HG03460 (cell line): ENCODE results near the gene SLC22A23.

Source experiments
- ATAC-seq: cut with Tn5 transposase; IDR thresholded peaks from one replicate; pipeline ENCODE4 v1.9.1; 2021; ENCODE audit not compliant: unreplicated experiment

SLC22A23 gene

DNA sequence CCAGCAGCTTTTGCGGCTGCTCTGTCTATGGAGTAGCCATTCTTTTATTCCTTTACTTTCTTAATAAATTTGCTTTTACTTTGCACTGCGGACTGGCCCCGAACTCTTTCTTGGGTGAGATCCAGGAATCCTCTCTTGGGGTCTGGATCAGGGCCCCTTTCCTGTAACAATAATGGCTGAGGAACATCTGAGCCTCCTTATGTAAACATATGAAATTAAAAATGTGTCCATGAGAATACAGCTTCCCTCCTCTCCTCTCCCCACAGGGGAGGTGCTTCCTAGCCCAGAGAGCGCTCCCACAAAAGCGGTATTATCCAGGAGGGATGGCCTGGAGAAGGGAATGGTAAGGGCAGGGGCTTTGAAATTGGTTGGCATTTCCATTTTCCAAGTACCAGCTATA is 117.0 kb downstream of the SLC22A23 start:
- no peak for ATAC-seq

DNA sequence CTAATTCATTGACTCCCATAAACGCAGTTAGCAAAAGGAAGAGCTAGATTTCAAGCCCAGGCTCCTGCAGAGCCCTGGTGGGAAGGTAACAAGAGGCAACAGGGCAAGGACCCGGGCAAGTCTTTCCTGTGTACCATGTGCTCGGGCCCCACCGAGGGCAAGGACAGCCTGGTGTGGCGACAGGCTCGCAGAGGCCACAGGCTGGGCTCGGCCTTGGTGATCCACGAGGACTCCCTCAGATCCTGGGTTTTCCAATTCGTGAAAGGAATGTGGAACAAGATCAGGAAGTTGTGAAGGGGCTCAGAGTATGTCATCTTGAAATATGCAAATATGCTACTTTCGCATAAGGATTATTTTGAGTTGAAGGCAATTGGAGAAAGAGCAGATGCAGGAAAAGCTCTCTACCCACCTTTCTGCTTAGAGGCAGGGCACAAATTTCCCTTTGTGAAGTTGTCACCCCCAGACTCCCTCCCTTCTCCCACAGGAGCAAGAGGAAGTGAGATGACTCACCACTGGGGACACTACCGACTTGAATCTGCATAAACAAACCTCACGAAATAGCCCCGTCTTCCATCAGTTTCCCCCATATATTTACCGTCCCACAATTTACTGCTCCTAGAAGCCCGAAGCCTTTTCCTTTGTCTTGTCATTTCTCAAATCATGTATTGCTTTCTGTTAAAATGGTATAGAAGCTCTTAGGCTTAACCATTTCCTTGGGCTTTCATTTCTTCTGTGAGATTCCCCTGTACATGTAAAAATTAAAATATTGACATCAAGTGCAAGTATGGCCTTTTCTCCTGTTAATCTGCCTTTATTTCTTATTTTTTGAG is 119.1 kb downstream of the SLC22A23 start:
- ATAC-seq = no peak

DNA sequence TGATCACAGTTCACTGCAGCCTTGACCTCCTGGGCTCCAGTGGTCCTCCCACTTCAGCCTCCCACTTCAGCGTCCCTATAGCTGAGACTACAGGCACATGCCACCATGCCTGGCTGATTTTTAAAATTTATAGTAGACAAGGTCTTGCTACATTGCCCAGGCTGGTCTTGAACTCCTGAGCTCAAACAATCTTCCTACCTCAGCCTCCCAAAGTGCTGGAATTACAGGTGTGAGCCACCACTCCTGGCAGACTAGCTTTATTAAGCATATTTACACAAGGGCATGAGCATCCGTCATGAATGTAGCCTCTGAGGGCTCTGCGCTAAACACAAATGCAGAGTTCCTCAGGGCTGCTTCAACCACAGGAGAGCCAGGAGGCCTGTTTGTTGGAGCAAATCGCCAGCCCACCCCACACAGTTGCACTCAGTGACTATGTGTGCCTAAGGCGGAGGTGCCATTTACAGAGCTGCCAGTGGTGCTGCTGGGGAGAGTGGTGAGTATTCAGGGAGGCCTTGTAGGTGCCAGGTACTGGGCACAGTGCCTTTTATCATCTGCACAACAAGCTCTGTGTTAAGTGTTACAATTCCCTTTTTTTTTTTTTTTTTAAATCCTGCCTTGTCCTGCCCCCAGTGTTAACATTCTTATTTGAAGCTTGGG is 119.9 kb downstream of the SLC22A23 start:
- ATAC-seq = no peak

DNA sequence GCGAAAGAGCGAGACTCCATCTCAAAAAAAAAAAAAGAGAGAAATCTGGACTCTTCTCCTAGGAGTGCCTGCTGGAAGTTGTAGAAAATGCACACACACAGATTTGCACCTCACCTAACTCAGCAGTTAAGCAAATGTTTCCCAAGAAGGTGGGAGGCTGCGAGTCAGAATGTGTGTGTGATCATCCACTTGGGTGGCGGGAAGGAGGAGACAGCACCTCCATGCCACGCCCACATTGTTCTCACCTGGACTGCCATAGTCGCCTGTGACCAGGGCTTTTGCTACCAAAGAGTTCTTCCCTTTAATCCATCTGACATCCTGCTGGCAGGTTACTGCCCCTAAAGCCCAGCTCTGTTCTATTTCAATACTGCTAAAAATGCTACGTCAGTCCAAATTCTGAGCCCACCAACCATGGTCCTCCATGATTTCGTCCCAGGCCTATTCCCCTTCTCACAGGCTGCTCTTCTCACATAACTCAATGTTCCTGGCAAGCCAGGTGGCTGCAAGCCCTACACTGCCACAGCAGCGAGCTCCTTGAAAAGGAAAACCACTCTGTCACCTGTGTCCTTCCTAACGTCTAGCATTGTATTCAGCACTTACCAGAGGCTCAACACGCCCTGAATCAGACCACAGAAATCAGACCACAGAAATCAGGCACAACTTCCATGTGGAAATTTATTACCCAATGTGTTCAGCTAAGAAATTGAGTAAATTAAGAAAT is 120.6 kb downstream of the SLC22A23 start:
- no peak for ATAC-seq

DNA sequence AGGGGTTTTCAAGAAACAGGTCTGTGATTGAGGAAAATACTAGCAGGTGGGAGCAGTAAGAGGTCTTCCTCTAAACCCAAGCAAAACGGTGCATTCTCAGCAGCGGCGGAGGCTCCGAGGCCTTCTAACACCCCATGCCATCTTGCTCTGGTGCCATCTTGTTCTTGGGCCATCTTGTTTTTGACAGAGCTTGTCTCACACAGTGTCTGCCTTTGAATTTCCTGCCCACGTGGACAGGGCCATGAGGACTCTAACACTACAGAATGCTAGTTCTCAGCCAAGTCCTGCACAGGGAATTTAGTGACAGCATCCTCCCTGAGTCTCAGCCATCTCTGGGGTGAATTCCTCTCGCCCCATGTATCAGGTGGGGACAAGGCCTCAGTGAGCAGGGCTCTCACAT is 121.7 kb downstream of the SLC22A23 start:
- no peak for ATAC-seq

DNA sequence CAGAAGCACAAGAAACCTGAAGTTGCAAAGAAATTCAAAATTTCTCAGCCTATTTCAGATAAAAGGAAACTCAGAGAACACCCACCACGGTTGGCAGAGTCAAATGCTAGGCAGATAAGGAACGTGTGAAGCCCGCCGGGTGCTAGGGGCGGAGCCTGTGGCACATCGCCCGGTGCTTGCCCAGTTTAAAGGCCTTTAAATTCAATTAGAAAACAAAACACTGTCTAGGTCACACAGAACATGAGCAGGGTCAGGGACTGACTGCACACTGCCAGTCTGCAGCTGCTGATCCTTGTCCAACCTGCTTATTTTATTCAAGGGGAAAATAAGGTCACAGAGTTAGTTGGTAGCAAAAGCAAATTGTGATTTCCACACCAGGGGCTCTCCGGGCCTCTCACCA is 122.3 kb downstream of the SLC22A23 start:
- ATAC-seq = no peak

DNA sequence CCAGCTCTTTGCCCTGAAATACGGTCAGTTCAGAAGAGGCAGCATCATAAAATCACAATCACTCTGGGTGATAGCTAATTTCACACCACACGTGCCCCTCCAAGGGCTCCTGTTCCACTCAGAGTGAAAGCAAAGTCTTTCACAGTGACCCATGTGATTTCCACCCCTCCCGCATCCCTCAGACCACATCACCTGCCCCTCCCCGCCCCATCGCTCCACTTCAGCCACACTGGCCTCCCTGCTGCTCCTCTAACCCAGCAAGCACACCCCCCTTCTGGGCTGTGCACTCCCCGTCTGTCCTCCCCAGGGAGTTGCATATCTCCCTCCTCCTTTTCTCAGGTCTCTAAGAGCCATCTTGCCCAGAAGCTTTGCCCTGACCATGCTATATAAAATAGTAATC is 123.6 kb downstream of the SLC22A23 start:
- ATAC-seq = no peak

DNA sequence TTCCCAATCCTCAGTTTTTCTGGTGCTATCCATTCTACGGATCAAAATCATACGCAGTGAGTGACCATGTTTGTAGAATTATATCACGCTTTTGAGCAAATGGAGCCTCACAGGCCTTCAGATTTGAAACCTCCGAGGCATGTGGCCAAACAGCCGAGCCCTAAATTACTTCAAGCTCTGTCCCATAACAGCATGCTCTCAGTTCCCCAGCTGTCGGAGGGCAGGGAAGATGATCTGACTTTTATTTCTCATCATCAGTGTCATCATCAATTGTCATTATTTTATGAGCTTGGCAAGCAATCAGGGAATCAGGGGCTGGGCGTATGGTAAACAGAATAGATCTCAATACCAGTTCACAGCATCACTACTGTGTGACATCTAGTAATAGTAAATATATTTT is 124.9 kb downstream of the SLC22A23 start:
- no peak for ATAC-seq

DNA sequence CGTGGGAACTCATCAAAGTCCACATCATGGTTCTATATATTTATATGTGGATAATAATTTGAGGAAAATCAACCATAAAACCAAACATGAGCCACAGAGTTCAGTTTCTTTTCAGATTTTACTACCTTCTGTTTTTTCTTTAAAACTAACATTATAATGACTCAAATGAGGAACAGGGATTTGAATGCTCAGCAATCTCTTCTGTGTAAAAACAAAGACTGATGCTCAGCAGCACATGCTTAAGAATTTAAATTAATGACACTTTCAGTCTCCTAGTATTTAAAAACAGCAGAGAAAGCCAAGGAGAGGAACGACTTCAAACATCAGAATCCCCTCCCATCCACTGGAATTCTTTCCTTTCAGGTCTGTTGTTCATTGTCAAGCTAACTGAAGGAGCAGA is 125.4 kb downstream of the SLC22A23 start:
- no peak for ATAC-seq

DNA sequence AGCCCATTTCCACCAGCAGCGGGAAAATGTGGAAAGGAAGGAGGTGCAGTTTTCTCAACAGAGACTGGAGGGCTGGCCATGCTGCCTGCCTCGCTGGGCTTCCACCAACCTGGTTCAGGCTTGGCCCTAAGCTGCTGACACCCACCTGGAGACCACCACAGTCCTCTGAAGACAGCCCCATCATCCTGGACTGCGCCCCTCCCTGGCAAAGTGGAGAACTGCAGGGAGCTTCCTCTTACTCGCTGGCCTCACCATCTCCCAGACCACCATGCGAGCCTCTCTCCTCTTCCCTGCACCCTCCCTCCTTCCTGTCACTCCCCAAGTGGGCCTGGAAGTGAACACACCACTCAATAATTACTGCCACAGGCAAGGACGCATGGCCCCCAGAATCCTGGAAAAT is 126.7 kb downstream of the SLC22A23 start:
- ATAC-seq = no peak

DNA sequence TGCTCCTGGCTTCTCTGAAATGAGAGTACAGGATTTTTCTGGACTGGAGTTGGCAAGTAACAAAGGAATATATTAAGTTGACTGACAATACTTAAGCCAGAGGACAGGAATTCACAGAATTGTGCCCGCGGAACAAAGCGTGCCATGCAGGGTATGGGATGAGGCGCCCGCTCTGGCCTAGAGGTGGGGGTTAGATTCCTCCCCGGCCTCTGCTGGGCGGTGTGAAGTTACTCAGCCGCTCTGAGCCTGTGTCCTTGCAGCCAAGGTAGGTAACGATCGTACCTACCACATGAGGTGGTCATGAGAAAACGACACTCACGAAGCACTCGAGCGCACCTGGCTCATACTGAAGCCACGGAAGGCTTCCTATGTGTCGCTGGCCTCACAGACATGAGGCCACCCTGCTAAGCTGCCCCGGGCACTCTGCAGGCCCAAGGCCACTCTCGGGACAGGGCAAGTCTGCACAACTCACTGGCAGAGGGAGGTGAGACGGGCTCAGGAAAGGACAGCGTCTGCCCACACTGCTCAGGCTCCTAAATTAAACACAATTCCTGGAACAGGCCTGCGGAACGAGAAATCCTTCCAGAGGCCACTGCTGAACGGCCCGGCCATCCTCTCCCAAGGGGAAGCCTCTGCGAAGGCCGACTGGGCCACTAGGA is 127.3 kb downstream of the SLC22A23 start:
- no peak for ATAC-seq

DNA sequence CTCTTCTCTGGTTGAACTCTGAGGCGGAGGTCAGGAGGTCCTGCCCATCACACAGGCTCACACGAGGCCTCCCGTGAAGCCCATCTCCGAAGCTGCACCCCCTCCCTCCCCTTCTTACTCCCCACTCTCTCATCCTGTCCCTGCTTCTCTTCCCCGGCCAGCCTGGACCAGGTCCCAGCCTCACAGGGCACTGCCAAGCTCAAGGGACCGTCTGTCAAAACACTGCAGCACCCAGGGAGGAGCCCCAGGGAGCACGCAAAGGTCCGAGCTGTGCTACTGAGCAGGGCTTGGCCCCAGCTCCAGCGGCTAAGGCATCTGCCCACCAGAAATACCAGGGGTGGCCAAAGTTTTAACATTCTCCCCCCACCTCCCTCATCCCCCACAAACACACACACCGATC is 128.1 kb downstream of the SLC22A23 start:
- no peak for ATAC-seq

DNA sequence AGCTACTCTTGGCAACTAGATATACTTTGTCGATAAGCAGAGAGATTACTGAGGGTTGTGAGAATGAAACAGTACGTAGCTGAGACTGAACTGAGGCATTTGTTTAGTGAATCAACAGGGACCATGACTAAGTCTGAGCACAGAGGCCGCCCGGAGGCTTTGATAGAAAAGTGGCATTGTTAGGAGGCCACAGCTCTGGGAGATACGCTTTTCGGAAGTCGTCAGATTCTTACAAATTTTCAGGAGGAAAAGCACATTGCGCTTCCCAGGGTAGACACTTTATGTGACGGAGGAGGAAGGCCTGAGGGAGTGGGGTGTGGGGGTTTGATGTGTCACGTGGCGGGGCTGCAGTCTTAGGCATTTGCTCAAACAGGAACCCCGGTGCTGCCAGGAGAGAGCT is 128.7 kb downstream of the SLC22A23 start:
- ATAC-seq = no peak

DNA sequence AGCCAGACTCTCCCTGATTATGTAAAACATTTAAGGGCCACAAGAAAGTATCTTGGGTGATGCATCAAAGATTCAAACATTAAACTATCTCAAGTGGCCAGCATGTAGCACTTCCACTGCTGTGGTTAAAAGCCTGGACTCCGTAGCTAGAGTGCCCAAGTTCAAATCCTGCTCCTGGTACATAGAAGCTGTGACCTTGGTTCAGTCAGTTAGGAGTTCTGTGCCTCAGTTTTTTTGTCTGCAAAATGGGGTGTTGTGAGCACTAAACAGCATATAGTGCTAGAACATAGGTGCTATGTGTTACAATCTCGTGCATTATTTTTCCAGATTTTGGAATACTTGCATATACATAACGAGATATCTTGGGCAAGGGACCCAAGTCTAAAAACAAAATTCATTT is 129.4 kb downstream of the SLC22A23 start:
- ATAC-seq = no peak

DNA sequence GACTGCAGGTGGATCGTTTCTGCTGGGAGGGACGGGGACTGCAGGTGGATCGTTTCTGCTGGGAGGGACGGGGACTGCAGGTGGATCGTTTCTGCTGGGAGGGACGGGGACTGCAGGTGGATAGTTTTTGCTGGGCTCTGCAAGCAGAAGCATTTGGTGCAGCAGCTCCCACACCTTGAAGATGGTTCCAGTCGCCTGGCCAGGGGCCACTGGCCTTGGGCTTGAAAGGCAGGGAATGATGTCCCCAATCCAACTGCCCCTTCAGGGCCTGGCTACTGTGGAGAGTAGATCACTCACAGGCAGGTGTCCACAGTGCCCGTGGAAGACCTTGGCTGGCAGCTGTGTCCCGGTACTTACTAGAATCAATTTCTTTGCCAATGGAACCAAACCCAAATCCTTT is 129.9 kb downstream of the SLC22A23 start:
- no peak for ATAC-seq

DNA sequence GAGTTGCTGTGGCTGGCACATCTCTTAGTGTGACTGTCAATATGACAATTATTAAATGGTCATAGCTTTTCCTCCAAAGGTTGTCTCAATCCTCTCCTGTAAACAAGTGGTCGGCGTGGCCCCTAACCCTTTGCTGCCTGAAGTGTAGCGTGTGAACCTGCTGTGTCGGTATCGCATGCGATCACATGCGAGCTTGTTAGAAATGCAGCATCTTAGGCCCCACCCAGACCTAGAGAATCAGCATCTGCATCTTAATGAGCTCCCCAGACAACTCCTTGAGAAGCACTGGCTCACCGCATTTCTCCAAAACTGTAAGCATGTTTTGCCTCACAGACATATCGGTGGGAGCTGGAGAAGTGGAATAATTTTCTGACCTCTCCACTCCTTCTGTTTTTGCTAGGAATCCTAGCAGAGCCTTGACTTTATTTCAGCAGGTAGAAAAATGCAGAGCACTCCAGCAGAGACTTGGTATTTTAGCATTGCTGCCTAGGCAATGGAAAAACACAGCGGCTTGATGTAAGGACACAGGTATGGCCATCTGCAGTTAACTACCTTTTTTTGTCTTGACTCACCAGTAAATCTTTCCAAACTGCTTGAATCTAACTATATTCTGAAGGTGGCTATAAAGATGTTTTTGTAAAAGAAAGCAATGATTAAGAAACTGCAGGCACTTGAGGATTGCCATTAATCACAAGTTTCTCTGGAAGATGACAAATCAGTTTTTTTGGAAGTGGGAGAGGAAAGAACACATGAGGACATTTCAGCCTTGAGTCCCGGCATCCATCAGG is 130.5 kb downstream of the SLC22A23 start:
- no peak for ATAC-seq

DNA sequence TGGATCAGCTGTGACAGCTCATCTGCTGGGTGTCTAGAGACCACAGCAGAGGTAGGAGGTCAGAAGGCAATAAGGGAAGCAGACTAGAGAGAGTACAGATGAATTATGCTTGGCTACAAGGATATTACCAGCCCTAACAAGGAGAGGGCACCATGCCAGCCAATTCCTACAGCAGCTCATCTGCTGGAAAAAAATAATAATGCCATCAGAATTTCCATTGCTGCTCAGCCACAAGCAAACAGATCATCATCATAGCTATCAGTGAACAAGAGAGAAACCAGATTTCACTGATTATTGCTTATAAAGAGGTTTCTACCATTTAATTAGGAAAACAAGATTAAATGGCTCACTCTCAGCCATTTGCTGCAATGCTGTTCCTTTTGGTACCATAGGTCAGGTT is 131.6 kb downstream of the SLC22A23 start:
- ATAC-seq = no peak

DNA sequence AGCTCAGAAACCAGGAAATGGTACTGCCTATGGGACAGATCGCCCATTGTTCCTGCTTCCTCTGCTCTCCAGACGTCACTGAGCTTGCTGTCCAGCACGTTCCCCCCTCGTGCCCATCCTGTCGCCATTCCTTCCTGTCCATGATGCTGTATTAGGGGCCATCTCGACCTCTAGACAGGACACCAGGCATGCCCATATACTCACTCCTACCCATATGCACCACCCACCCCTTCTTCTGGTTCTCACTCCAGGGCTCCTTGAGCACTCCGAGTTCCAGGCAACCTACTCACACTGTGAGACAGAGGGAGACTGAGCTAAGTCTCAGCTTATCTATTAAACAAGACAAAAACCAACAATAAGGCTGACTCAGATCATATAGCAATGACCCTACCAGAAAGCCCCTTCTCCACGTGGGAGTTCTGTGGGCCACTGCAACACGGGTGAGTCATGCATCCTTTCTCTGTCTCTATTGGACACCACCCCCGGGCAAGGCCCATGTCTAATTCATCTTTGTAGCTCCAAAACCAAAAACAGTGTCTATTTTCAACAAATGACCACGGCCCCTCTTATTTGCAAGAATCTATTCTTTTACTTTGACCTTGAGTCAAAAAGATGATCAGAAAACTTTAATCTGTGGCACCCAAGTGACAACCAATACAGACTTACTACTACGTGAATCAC is 132.4 kb downstream of the SLC22A23 start:
- peak; percentile 77 for ATAC-seq

DNA sequence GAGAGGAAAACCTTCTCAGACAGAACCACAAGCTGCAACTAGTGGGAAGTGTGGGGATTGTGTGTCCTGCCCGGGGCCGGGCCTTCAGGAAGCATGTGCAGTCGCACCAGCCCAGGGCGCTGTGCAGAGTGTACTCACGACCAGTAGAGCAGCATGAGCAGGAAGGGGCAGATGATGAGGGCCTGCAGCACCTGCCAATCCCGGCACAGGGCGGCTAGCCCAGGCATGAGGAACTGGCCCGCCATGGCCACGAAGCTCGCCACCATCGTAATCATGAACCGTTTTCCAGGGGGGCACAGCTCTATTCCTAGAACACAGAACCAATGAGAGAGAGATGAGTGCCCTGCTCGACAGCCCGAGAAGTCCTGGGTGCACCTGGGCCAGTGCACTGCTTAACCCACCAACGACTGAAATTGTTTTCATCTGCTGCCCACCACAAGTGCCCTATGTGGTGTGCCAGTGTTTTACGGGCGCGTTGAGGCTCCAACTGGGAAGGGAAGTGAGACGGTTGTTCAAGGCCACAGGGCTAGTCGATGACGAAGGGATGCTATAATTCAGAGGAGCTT is 133.1 kb downstream of the SLC22A23 start:
- no peak for ATAC-seq

DNA sequence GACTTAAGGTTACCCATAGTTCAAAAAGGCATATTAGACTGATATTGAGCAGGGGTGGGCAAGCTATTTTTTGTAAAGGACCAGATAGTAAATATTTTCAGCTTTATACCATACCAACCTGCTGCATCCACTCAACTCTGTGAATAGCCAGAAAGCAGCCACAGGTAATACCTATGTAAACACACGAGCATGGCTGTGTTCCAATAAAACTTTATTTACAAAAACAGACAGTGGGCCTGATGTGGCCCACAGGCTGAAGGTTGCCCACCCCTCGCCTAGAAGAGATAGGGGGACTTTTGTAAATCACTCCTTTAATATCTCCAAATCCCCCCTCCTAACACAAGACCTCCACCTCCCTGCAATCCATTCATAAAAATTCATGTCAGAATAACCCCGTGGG is 133.7 kb downstream of the SLC22A23 start:
- no peak for ATAC-seq
